Stimulated activated CD4-positive, alpha-beta T cell treated with anti-CD3 and anti-CD28 coated beads, TNF-alpha, amount 100 ng/mL, for 1 hour (primary cell): ENCODE data around the gene DSCAM.

Experiments used
- DNase-seq, 3 donors: peaks; one replicate each; pipeline ENCODE4 v3.0.0-alpha.2; 2020; ENCODE audit warnings: low read depth in 3 of 3, low spot score in 1 of 3

The DSCAM gene

GRCh38 chr21:40021558-40022351 lies 825.2 kb downstream of the DSCAM start:
- DNase-seq: no peak

- DNase-seq: no peak
Observed at GRCh38 chr21:40020651-40021050, 826.3 kb downstream of the DSCAM start.

DNA sequence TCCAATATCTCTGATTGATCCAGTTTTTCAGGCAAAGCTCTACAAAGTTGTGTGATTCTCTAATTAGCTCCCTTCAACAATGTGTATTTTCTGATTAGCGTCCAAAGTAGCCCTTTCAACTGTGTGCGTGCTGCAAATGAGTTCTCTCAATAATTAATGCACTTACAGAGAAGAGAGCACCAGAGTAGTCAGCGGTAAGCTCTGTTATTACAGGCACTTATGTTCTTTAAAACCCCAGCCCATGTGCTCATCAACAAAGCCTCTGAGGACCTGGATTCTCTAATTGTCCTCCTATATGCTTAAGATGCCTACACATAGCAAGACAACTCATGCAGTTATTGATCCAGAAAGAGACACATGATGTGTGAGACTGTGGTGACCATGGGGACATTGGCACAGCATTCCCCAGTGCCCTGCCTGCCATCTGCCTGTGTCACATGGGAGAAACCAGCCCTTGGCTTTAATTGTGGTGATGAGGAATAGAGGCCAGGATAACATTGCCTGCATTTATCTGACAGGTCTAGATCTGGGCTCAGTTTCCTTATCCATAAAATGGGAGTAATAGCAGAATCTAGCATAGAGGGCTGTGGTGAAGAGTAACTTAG lies 828.0 kb downstream of the DSCAM start:
- DNase-seq: no peak

DNA sequence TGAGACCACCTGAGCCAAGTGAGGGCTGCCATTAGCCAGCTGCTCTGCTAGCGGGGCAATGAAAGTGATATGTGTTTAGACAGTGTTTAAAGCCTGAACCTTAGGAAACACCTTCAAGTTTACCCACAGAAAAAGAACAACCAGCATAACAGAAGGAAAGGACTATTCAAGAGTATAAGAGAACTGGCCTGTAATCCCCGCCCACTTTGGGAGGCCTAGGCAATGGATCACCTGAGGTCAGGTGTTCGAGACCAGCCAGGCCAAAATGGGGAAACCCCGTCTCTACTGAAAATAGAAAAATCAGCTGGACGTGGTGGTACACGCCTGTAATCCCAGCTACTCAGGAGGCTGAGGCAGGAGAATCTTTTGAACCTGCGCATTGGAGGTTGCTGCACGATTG lies 830.3 kb downstream of the DSCAM start:
- DNase-seq: no peak

DNA sequence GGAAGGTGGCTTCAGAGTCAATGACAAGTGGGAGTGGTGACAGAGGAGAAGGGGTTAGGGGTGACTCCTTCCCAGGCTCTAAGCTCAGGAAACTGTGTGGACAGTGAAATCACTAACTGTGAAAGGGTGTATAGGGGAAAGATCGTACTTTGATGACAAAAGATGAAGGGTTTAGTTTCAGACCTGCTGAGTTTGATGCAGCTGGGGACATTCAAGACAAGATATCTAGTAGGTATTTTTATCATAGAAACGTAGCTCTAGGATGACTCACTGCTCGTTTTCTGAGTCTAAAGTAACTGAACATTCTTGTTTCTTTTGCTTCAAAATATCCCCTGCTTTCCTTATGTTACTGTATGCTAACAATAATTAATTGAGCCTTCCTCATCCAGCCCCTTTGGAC lies 830.7 kb downstream of the DSCAM start:
- no peak for DNase-seq

DNA sequence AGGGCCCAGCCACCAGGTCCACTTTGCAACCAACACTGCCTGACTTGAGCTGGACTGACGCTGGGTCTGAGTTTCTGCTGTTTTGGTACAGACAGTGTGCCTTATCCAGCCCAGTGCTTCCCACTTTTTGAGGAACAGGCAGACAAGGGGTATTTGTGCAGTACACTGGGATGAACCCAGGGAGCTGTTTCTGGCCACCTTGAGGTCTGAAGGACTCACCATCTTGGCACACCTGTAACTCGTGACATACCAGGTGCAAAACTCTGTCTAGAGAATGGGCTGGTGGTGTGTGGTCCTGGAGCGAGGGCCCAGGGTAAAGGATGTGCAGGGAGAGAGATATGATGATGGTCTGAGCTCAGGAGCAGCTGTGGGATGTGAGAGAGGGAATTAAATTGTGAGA lies 831.1 kb downstream of the DSCAM start:
- no peak for DNase-seq

- no peak for DNase-seq
Observed at GRCh38 chr21:40014394-40014793, 832.6 kb downstream of the DSCAM start.

GRCh38 chr21:40013001-40013735 lies 833.8 kb downstream of the DSCAM start:
- DNase-seq: no peak

DNA sequence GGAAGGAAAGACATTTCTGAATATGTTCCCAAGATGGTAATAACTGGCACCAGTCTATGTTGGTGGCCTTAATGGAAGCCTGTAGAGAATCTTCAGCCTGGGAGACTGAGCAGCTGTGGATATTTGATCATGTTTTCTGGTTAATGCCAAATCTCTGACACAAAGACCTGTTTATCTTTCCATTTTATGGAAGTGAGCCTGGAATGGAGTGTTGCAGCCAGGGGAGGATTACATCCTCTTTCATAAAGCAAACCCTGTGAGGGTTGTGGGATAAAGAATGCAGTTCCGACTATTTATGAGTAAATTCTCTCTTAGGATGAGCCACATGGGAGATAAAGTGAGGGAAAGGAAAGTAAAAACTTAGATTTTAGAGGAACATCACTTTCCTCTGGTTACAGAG lies 835.6 kb downstream of the DSCAM start:
- DNase-seq: no peak

- DNase-seq: no peak
Observed at GRCh38 chr21:40002978-40003377, 844.0 kb downstream of the DSCAM start.

- DNase-seq: no peak
Observed at GRCh38 chr21:39984286-39984991, 862.5 kb downstream of the DSCAM start.

DNA sequence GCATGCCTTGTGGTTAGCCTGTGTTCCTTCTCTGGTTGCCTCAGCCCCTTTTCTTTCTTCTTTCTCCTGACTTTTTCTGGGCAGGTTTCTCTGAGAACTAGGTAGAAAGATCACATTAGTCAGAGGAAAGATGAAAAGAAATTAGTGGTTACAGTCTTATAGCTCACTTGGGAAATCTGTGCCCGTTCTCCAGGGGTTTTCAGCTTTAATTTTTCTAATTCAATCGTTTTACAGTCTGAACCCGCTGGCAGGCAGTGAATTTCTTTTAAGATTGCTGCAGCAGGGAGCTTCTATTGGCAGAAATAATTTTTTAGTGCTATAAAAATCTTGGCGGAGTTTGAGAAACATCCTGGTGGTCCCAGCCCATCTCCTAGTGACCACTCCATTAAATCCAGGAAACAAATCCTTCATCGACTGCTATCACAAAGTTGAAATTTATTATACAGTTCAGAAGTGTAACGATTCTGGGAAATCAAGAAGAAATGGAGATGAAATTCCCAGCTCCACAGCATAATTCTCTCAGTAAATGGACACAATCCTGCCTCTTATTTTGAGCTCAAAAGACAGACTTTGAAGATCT lies 866.6 kb downstream of the DSCAM start:
- no peak for DNase-seq

GRCh38 chr21:39979321-39979720 lies 867.6 kb downstream of the DSCAM start:
- no peak for DNase-seq

DNA sequence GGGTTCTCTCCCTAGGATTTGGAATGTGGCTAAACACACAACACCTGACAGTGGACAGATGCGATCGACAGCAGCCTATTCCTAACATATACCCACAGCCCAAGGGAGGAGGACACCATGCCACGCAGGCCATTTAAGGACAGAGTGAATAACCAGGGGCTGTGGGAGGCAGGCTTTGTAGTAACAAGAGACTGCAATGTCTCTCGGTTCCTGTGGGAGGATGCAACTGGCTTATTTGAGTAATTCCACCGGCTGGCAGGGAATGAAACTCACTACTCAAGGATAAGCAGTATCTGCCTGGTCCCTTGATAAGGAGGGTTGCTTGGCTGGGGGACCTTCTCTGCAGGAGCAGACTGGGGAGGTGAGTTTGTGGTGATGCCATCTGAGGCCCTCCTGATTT lies 870.2 kb downstream of the DSCAM start:
- DNase-seq: no peak

DNA sequence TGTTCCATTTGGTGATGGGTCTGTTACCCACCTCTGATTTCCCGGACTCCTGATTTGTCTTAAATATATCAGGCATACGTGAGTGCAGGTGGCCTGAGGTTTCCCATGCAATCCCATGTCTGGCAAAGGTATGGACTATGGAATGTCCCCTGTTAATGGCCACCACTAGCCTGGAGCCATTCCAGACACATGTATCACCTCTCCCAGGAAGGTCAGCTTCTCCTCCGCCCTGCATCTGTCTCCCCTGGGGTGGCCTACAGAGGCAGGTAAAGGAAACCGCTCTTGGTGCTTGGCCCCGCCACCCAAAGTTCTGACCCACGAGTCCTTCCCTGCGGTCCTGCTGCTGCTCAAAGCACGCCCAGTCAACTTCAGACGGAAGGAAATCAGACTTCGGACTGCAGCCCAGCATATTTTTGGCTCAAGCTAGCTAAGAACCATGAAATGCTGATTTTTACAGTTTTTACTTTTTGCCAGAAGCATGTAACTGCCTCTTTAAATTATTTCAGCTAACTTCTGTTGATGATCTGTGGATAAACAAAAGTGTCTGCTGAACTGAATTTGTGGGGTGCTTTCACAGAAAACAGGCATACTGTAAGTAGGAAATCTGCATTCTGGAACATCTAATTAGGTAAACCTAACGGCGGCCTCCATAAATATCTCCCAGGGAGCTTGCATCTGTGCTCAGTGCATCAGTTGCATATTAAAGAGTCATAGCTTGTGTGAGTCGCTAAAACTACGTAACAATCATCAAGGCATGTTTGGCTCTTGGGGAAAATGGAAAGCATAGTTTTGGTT lies 873.8 kb downstream of the DSCAM start:
- no peak for DNase-seq

DNA sequence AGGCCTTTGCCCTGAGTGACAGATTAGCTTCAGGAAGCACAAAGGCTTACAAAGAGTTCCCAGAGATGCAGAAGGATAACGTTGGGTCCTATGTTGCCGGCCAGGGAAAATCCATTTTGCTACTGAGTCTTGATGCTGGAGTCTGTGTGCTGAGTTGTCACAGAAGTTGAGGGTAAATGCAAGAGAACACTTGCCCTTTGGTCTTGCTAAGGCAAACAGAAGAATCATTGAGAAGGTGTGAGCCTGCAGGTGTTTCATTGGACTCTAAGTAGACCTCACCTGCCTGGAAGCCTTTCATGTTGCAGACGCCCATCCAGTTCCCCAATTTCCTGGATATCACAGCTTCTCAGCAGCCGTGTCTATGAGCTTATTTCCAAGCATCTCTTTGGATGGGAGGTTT lies 874.5 kb downstream of the DSCAM start:
- DNase-seq: no peak

DNA sequence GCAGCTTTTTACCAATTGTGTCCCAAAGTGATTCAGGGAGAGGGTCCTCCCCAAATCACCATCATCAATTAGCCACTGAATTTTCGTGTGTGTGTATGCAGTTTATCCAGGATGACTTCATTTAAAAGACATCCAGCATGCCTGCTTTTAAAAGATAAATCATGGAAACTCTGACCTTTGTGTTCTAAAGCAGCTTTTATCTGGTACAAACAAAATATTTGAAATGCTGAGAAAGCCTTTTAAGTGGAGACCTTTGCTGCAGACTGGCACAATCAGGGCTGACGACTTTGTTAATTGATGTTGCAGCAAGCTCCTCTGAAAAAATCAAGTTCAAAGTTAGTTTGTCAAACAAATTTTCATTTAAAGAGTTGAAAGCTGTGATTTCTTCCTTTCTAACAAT lies 875.0 kb downstream of the DSCAM start:
- DNase-seq: no peak

DNA sequence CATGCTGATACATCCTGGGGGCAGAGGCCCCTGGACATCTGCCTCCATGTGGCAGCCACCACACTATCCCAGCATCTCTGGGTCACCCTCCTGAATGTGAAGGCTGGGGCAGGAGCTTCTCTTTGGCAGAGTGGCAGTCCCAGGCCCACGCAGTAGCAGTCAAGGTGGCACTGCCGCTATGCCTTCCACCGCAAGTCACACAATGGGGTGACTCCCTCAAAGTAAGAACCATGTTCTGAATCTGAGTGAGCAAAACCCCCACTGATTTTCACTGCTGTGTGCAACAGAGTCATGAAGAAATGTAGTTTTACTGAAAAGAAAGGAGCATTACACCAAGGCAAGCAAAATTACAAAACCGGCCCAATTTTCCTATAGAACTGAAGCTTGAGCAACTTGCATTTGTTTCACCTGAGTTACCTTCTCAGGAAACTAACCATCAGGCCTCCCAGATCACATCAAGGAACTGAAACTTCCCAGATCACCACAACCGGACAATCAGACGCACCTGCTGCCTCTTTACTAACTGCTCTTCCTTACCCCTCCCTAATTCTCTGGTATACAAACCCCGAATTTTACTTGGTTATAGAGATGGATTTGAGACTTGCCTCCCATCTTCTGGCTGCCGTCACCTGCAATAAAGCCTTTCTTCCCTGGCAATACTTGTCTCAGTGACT lies 877.1 kb downstream of the DSCAM start:
- no peak for DNase-seq

GRCh38 chr21:39968010-39968409 lies 878.9 kb downstream of the DSCAM start:
- DNase-seq: no peak

DNA sequence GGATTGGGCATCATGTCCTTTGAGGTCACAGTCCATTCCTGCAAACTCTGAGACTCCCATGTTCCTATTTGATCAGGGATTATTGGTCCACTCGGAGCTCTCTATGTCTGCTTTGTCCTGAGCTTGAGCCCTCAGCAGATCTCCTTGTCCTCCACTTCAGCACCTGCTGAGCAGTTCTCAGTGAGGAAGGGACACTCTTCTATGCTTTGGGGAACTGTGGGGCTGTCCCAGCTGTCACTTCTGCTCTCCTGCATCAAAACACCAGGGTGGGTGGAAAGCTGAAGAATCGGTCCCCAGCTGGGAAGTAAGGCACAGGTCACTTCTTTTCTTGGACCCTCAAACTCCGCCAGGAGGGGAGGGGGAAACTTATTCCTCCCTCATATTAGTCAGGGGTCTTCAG lies 880.2 kb downstream of the DSCAM start:
- no peak for DNase-seq
